Measurements from ENCODE around the gene SUSD3.

DNA sequence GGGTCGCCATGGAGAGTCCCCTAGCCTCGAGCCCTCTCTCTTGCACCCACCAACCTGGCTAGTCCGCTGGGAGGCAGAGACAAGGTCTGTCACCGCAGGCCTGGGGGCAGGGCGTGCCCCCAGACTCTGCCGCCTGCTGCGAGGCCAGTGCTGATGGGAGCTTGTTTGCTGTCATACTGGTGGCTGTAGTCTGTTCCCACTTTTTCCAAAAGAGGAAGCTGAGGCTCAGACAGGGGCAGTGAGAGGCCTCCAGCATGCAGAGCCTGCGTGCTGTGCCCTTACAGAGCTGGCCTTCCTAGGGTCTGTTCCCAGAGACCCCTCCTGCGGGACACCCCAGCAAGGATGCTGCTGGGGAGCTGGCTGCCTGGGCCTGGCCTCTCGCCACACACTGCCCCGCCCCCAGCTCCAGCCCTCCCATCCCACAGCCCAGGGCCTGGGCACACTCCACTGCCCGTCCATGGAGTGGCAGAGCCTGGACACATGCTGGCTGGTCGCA is 21.0 kb upstream of the SUSD3 start:
- TF ChIP-seq, protein P1, sequence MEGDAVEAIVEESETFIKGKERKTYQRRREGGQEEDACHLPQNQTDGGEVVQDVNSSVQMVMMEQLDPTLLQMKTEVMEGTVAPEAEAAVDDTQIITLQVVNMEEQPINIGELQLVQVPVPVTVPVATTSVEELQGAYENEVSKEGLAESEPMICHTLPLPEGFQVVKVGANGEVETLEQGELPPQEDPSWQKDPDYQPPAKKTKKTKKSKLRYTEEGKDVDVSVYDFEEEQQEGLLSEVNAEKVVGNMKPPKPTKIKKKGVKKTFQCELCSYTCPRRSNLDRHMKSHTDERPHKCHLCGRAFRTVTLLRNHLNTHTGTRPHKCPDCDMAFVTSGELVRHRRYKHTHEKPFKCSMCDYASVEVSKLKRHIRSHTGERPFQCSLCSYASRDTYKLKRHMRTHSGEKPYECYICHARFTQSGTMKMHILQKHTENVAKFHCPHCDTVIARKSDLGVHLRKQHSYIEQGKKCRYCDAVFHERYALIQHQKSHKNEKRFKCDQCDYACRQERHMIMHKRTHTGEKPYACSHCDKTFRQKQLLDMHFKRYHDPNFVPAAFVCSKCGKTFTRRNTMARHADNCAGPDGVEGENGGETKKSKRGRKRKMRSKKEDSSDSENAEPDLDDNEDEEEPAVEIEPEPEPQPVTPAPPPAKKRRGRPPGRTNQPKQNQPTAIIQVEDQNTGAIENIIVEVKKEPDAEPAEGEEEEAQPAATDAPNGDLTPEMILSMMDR (IDR thresholded peaks at IDR 0.05): no peak
- no peak for TF ChIP-seq POLR2A (IDR thresholded peaks at IDR 0.05)
